CD8-positive, alpha-beta memory T cell (primary cell): Measurements from ENCODE around the gene TAB2. TPM values are rescaled to one million over a fixed set of nuclear protein-coding genes. Genes with fewer than 3 reads are reported as not detected.

ENCODE experiments used
- CTCF ChIA-PET: fragments of 350-600 bp; sonication (Branson Sonifier 250); formaldehyde crosslinking; loops from one replicate; lab custom pipeline; 2021; ENCODE audit warnings: antibody characterized with exemption; lab: Charles Lee
- POLR2A ChIA-PET: fragments of 350-600 bp; sonication (Branson Sonifier 250); formaldehyde crosslinking; loops from one replicate; lab custom pipeline; 2021; ENCODE audit warnings: antibody characterized with exemption; lab: Charles Lee
- DNase-seq, 5 donors: peaks; one replicate each; pipeline versions ENCODE4 v3.0.0 to v3.0.0-alpha.2; 2020 to 2022; ENCODE audit warnings: mixed read lengths in 1 of 5
- H3K27ac ChIP-seq: one replicate; pipeline ENCODE4 v1.7.0; 2013; ENCODE audit warnings: low read depth, mild to moderate bottlenecking, low read length, moderate library complexity
- H3K27me3 ChIP-seq: 2 replicates; pipeline ENCODE4 v1.7.0; 2013; ENCODE audit warnings: low read length, mild to moderate bottlenecking; ENCODE audit not compliant: insufficient read depth, poor library complexity, severe bottlenecking
- H3K36me3 ChIP-seq: 2 replicates; pipeline ENCODE4 v1.7.0; 2013; ENCODE audit warnings: mild to moderate bottlenecking, low read length, moderate library complexity; ENCODE audit not compliant: insufficient read depth
- H3K4me1 ChIP-seq: 2 replicates; pipeline ENCODE4 v1.7.0; 2013; ENCODE audit warnings: mild to moderate bottlenecking, low read length, moderate library complexity; ENCODE audit not compliant: insufficient read depth
- H3K4me3 ChIP-seq: 2 replicates; pipeline ENCODE4 v1.7.0; 2013; ENCODE audit warnings: mild to moderate bottlenecking, low read length
- H3K9me3 ChIP-seq: 2 replicates; pipeline ENCODE4 v1.7.0; 2013; ENCODE audit warnings: mild to moderate bottlenecking, low read length
- H3K27ac Mint-ChIP-seq, 8 donors: one replicate each; pipeline ENCODE4 v1.8.0; 2020 to 2021; ENCODE audit warnings: mixed read lengths in 8 of 8, mild to moderate bottlenecking in 6 of 8, inconsistent platforms in 3 of 8, moderate library complexity in 3 of 8
- H3K27me3 Mint-ChIP-seq, 2 donors: one replicate each; pipeline ENCODE4 v1.8.0; 2020 to 2021; ENCODE audit warnings: mixed read lengths in 2 of 2, mild to moderate bottlenecking in 1 of 2, moderate library complexity in 1 of 2
- H3K36me3 Mint-ChIP-seq, 3 donors: one replicate each; pipeline ENCODE4 v1.8.0; 2020 to 2021; ENCODE audit warnings: mixed read lengths in 3 of 3, inconsistent platforms in 1 of 3, mild to moderate bottlenecking in 1 of 3
- H3K4me1 Mint-ChIP-seq, 3 donors: one replicate each; pipeline ENCODE4 v1.8.0; 2020 to 2021; ENCODE audit warnings: mixed read lengths in 3 of 3, inconsistent platforms in 1 of 3, mild to moderate bottlenecking in 1 of 3
- H3K4me3 Mint-ChIP-seq, 7 donors: one replicate each; pipeline ENCODE4 v1.8.0; 2020 to 2021; ENCODE audit warnings: mixed read lengths in 7 of 7, mild to moderate bottlenecking in 6 of 7, moderate library complexity in 4 of 7, inconsistent platforms in 2 of 7
- H3K9me3 Mint-ChIP-seq, 5 donors: one replicate each; pipeline ENCODE4 v1.8.0; 2020 to 2022; ENCODE audit warnings: mixed read lengths in 5 of 5, mild to moderate bottlenecking in 3 of 5, moderate library complexity in 2 of 5, inconsistent platforms in 1 of 5
- polyA plus RNA-seq: library from polyadenylated mRNA; unstranded; fragments of 300-500 nt; fragmentation: Illumina TruSeq; gene quantifications from one replicate; pipeline ENCODE4 v1.2.3, GENCODE V29; 2021
- total RNA-seq, 2 experiments: library from RNA; stranded (reverse); gene quantifications; one replicate each; pipeline ENCODE4 v1.2.3, GENCODE V29; 2021

Gene TAB2
- total and polyA plus RNA-seq, 3 experiments from 2014 or later = 16.6 to 109 (median 103) TPM

DNA sequence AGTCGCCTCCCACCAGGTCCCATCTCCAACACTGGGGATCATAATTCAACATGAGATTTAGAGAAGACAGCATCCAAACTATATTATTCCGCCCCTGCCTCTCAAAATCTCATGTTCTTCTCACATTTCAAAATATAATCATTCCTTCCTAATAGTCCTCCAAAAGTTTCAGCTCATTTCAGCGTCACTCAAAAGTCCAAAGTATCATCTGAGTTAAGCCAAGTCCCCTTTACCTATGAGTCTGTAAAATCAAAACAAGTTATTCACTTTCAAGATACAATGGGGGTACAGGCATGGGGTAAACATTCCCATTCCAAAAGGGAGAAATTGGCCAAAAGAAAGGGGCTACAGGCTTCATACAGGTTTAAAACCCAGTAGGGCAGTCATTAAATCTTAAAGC lies 43.0 kb downstream of the TAB2 start:
- H3K36me3 Mint-ChIP-seq = peaks cover 3 to 37% (median 9%) of the 10 kb centered on the region in 3 donors
- POLR2A ChIA-PET = no interaction called here

DNA sequence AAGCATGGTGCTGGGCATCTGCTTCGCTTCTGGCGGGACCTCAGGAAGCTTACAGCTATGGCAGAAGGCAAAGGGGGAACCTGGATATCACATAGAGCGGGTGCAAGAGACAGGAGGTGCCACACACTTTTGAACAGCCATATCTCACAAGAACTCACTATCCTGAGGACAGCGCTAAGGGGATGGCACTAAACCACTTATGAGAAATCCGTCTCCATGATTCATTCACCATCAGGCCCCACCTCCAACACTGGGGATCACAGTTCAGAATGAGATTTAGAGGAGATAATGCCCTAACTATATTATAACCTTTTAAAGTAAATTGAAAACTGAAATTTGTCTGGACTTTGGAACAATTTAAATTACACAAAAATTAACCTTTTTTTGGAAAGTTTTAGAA lies 44.8 kb downstream of the TAB2 start:
- Mint-ChIP-seq H3K27ac (peak overlapping the region in 5 of 8 donors; percentile 5 to 85 (median 43)), H3K4me1 (peaks cover 49 to 59% (median 58%) of the 10 kb centered on the region in 3 donors), H3K36me3 (peaks cover 3 to 34% (median 9%) of the 10 kb centered on the region in 3 donors), H3K4me3 (no peak overlapping the region), H3K27me3 (no peaks in the 10 kb centered on the region), H3K9me3 (peaks cover 0 to 3% (median 0%) of the 10 kb centered on the region in 5 donors)
- H3K9me3 ChIP-seq = no peaks in the 10 kb centered on the region
- no peak overlapping the region for H3K27ac ChIP-seq
- H3K4me3 ChIP-seq = no peak overlapping the region
- no peaks in the 10 kb centered on the region for H3K27me3 ChIP-seq
- H3K4me1 ChIP-seq = peaks cover 62% of the 10 kb centered on the region
- ChIA-PET POLR2A (interaction anchor here (0.8 kb wide), 1 partner anchor 13 kb away, joined by 3 read pairs; no protein-coding TSS in a partner anchor), CTCF (no interaction called here)
- no peaks in the 10 kb centered on the region for H3K36me3 ChIP-seq
- DNase-seq = no peak

More for the DNA sequence above, 43.0 kb downstream of the TAB2 start:
- Mint-ChIP-seq H3K9me3 (peaks cover 0 to 3% (median 0%) of the 10 kb centered on the region in 5 donors), H3K27ac (peak overlapping the region in 3 of 8 donors; percentile 10 to 57 (median 28)), H3K4me3 (no peak overlapping the region), H3K27me3 (no peaks in the 10 kb centered on the region), H3K4me1 (peaks cover 54 to 73% (median 72%) of the 10 kb centered on the region in 3 donors)
- no peak for DNase-seq
- Histone ChIP-seq H3K9me3 (no peaks in the 10 kb centered on the region), H3K27me3 (no peaks in the 10 kb centered on the region), H3K4me3 (no peak overlapping the region), H3K4me1 (peaks cover 52% of the 10 kb centered on the region), H3K27ac (no peak overlapping the region), H3K36me3 (no peaks in the 10 kb centered on the region)
- CTCF ChIA-PET = interaction anchor here (1.0 kb wide), 1 partner anchor 37 kb away, joined by 3 read pairs; no protein-coding TSS in a partner anchor

DNA sequence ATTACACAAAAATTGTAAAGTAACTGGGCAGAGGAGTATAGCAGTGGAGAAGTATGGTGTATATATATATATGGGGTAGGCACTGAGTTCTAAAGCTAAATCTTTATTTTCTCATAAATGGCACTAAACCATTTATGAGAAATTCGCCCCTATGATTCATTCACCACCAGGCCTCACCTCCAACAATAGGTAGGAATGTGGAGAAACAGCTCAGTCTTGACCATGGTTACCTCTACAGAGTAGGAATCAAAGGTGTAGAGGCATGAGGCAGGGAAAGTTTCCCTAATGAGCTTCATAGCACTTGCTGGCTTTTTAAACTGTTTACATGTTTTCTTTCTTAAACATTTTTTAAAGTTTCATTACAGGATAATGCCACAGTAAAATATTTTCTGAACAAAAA lies 45.6 kb downstream of the TAB2 start:
- peaks cover 0 to 3% (median 0%) of the 10 kb centered on the region in 5 donors for H3K9me3 Mint-ChIP-seq
- no peaks in the 10 kb centered on the region for H3K9me3 ChIP-seq
- peaks cover 41 to 50% (median 50%) of the 10 kb centered on the region in 3 donors for H3K4me1 Mint-ChIP-seq
- DNase-seq = no peak
- H3K36me3 ChIP-seq = no peaks in the 10 kb centered on the region
- H3K27ac Mint-ChIP-seq = peak overlapping the region in 4 of 8 donors; percentile 18 to 77 (median 59)
- peaks cover 71% of the 10 kb centered on the region for H3K4me1 ChIP-seq
- H3K4me3 ChIP-seq = no peak overlapping the region
- H3K4me3 Mint-ChIP-seq = no peak overlapping the region
- H3K27ac ChIP-seq = no peak overlapping the region
- H3K36me3 Mint-ChIP-seq = peaks cover 3 to 31% (median 9%) of the 10 kb centered on the region in 3 donors
- ChIA-PET POLR2A (interaction anchor here (0.8 kb wide), 1 partner anchor 12 kb away, joined by 3 read pairs; no protein-coding TSS in a partner anchor), CTCF (no interaction called here)
- H3K27me3 ChIP-seq = no peaks in the 10 kb centered on the region
- no peaks in the 10 kb centered on the region for H3K27me3 Mint-ChIP-seq

DNA sequence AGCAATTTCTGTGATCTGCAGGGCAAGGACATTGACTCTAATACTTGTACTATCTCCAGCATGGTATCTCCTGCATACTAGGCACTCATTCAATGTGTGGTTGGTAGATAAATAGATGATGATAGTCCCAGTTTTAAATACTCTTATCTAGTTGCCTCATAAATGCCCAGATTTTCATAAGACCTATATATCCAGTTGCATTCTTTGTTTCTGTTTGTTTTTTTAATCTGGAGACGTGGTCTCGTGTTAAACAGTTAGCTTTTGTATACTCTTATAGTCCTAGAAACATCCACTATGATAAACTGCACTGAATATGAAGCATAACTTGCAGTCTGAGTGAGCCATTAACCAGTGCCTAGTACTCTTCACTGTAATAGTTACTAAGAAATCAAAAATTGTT lies 47.0 kb downstream of the TAB2 start:
- Histone ChIP-seq H3K4me3 (no peak overlapping the region), H3K9me3 (no peaks in the 10 kb centered on the region), H3K27ac (no peak overlapping the region), H3K27me3 (no peaks in the 10 kb centered on the region), H3K4me1 (peaks cover 68% of the 10 kb centered on the region), H3K36me3 (no peaks in the 10 kb centered on the region)
- Mint-ChIP-seq H3K4me1 (peaks cover 29 to 41% (median 39%) of the 10 kb centered on the region in 3 donors), H3K36me3 (peaks cover 3 to 21% (median 9%) of the 10 kb centered on the region in 3 donors), H3K27me3 (no peaks in the 10 kb centered on the region), H3K9me3 (peaks cover 0 to 3% (median 0%) of the 10 kb centered on the region in 5 donors), H3K4me3 (peak overlapping the region in 2 of 7 donors; percentile 12 to 67), H3K27ac (peak overlapping the region in 6 of 8 donors; percentile 0 to 82 (median 14))
- ChIA-PET CTCF (no interaction called here), POLR2A (interaction anchor here (0.6 to 0.7 kb wide), 2 partner anchors 14 to 217 kb away, joined by 3 read pairs; no protein-coding TSS in a partner anchor)
- no peak for DNase-seq

DNA sequence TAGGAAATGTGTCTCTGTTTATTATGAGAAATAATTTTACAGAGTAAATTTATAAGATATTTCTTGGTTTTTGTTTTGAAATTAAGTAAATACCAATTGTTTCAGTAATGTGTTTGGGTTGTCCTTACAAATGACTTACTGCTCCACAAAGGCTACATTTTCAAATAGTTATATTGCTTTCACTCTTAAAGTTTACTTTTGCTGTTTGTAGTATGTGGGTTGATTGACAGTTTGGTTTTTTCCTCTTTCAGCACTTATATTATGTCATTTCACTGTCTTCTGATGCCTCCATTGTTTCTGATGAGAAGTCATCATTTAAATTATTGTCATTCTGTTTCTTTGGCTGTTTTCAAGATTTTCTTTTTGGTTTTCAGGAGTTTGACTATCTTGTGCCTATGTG lies 47.7 kb downstream of the TAB2 start:
- CTCF ChIA-PET = no interaction called here
- peaks cover 27 to 40% (median 39%) of the 10 kb centered on the region in 3 donors for H3K4me1 Mint-ChIP-seq
- peak overlapping the region in 7 of 8 donors; percentile 29 to 77 (median 69) for H3K27ac Mint-ChIP-seq

DNA sequence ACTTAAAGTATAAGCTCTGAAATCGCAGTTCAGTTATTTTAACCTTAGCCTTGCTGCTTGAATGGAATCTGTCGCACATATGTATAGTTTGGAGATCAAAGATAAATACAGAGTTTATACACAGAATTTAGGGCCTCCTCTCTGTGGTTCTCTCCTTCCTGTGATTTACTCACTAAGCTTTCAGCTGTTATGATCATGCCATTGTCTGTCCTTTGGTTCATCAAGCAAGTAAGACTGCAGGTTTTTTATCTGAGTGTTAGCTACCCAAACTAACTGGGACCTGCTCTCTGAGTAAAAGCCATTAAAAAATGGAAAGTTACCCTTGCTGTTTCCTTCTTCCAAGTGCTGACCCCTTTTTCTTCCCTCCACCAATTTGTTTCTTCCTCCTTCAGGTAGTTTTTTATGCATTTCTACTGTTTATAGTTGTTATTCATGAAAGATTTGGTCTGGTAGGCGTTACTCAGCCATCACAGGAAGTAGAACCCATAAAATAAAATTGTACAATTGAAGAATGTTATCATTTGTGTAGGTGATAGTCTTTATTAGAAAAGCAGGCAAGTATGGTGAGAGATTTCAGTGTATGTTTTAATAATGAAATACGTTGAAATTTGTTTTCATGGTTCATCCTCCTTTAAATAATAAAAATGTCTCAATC lies 48.9 kb downstream of the TAB2 start:
- Histone ChIP-seq H3K27ac (no peak overlapping the region), H3K27me3 (no peaks in the 10 kb centered on the region), H3K4me1 (peaks cover 68% of the 10 kb centered on the region), H3K36me3 (no peaks in the 10 kb centered on the region), H3K9me3 (no peaks in the 10 kb centered on the region), H3K4me3 (peak overlapping the region; percentile 1)
- peaks cover 8 to 23% (median 11%) of the 10 kb centered on the region in 3 donors for H3K36me3 Mint-ChIP-seq
- peak in 2 of 5 donors; percentile 9 to 60 for DNase-seq
- CTCF ChIA-PET = no interaction called here
- peaks cover 26 to 36% (median 35%) of the 10 kb centered on the region in 3 donors for H3K4me1 Mint-ChIP-seq
- peaks cover 0 to 3% (median 0%) of the 10 kb centered on the region in 5 donors for H3K9me3 Mint-ChIP-seq
- H3K27me3 Mint-ChIP-seq = no peaks in the 10 kb centered on the region
- peak overlapping the region in 1 of 8 donors; percentile 57 for H3K27ac Mint-ChIP-seq
- POLR2A ChIA-PET = interaction anchor here (0.6 to 1.0 kb wide), 2 partner anchors 50 to 199 kb away, joined by 3 to 4 read pairs; no protein-coding TSS in a partner anchor
- no peak overlapping the region for H3K4me3 Mint-ChIP-seq

More for the DNA sequence above, 47.7 kb downstream of the TAB2 start:
- Mint-ChIP-seq H3K27me3 (no peaks in the 10 kb centered on the region), H3K36me3 (peaks cover 5 to 23% (median 9%) of the 10 kb centered on the region in 3 donors), H3K4me3 (peak overlapping the region in 5 of 7 donors; percentile 4 to 48 (median 9)), H3K9me3 (peaks cover 0 to 3% (median 0%) of the 10 kb centered on the region in 5 donors)
- no peak for DNase-seq
- peaks cover 67% of the 10 kb centered on the region for H3K4me1 ChIP-seq
- H3K27ac ChIP-seq = no peak overlapping the region
- no peaks in the 10 kb centered on the region for H3K36me3 ChIP-seq
- no peak overlapping the region for H3K4me3 ChIP-seq
- POLR2A ChIA-PET = interaction anchor here (0.6 kb wide), 1 partner anchor 15 kb away, joined by 3 read pairs; no protein-coding TSS in a partner anchor
- H3K27me3 ChIP-seq = no peaks in the 10 kb centered on the region
- H3K9me3 ChIP-seq = no peaks in the 10 kb centered on the region

DNA sequence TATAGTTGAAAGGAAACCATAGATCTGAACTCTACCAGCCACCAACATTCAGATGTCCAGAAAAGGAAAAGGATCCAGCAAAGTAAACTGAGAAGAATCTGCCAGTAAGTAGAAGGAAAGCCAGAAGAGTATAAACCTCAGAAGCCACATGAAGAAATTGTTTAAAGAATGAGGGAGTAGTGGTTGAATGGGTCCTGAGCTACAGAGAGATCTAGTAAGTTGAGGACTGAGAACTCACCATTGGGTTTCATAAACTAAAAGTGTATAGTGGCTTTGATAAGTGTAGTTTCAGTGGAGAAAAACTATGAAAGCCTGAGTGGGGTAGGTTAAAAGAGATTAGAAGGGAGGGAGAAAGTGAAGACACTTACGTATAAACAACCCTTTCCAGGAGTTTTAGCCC lies 50.6 kb downstream of the TAB2 start:
- Histone ChIP-seq H3K4me1 (peaks cover 64% of the 10 kb centered on the region), H3K4me3 (no peak overlapping the region), H3K27ac (no peak overlapping the region), H3K27me3 (no peaks in the 10 kb centered on the region), H3K36me3 (no peaks in the 10 kb centered on the region), H3K9me3 (no peaks in the 10 kb centered on the region)
- no peaks in the 10 kb centered on the region for H3K9me3 Mint-ChIP-seq
- H3K4me3 Mint-ChIP-seq = no peak overlapping the region
- peaks cover 19 to 34% (median 33%) of the 10 kb centered on the region in 3 donors for H3K4me1 Mint-ChIP-seq
- H3K27me3 Mint-ChIP-seq = no peaks in the 10 kb centered on the region
- peaks cover 3 to 26% (median 5%) of the 10 kb centered on the region in 3 donors for H3K36me3 Mint-ChIP-seq
- POLR2A ChIA-PET = interaction anchor here (0.7 kb wide), 1 partner anchor 17 kb away, joined by 3 read pairs; no protein-coding TSS in a partner anchor
- H3K27ac Mint-ChIP-seq = no peak overlapping the region
- DNase-seq = no peak
- CTCF ChIA-PET = interaction anchor here (1.4 kb wide), 1 partner anchor 64 kb away, joined by 4 read pairs; no protein-coding TSS in a partner anchor
